Mesendoderm (in vitro differentiated cells): ENCODE results near the gene ATG9A.

Experiments
- DNase-seq: peaks from one replicate; pipeline ENCODE4 v3.0.0; 2013
- H2AK5ac ChIP-seq: 2 replicates; pipeline ENCODE4 v1.6.1; 2013; ENCODE audit warnings: low read length, inconsistent platforms
- H2BK120ac ChIP-seq: 2 replicates; pipeline ENCODE4 v1.6.1; 2013; ENCODE audit warnings: low read depth, mild to moderate bottlenecking, low read length, moderate library complexity, mixed read lengths
- H2BK15ac ChIP-seq: replicated peaks from 2 replicates; pipeline ENCODE4 v1.6.1; 2013; ENCODE audit warnings: low read depth, mild to moderate bottlenecking, moderate library complexity
- H2BK5ac ChIP-seq: 2 replicates; pipeline ENCODE4 v1.6.1; 2013; ENCODE audit warnings: low read length, inconsistent platforms
- H3K18ac ChIP-seq: 2 replicates; pipeline ENCODE4 v1.6.1; 2013; ENCODE audit warnings: mild to moderate bottlenecking, low read length, mixed read lengths
- H3K23ac ChIP-seq: one replicate; pipeline ENCODE4 v1.6.1; 2013; ENCODE audit warnings: low read length
- H3K27ac ChIP-seq: 2 replicates; pipeline ENCODE4 v1.5.1; 2013; ENCODE audit warnings: low read depth, mild to moderate bottlenecking, inconsistent platforms, low read length, moderate library complexity
- H3K27me3 ChIP-seq: 2 replicates; pipeline ENCODE4 v1.6.1; 2013; ENCODE audit warnings: low read length, control low read depth, mild to moderate bottlenecking, inconsistent platforms; ENCODE audit not compliant: insufficient read depth, poor library complexity
- H3K36me3 ChIP-seq: 2 replicates; pipeline ENCODE4 v1.6.1; 2013; ENCODE audit warnings: low read length, inconsistent platforms; ENCODE audit not compliant: control insufficient read depth, insufficient read depth
- H3K4ac ChIP-seq: one replicate; pipeline ENCODE4 v1.6.1; 2013; ENCODE audit warnings: low read depth, mild to moderate bottlenecking, low read length, moderate library complexity
- H3K4me1 ChIP-seq: 2 replicates; pipeline ENCODE4 v1.6.1; 2013; ENCODE audit warnings: low read depth, low read length, inconsistent platforms; ENCODE audit not compliant: control insufficient read depth
- H3K4me2 ChIP-seq: 2 replicates; pipeline ENCODE4 v1.6.1; 2013; ENCODE audit warnings: low read length
- H3K4me3 ChIP-seq: 2 replicates; pipeline ENCODE4 v1.5.1; 2013; ENCODE audit warnings: mild to moderate bottlenecking, low read length
- H3K56ac ChIP-seq: one replicate; pipeline ENCODE4 v1.6.1; 2013; ENCODE audit warnings: low read length
- H3K79me1 ChIP-seq: 2 replicates; pipeline ENCODE4 v1.6.1; 2013; ENCODE audit warnings: low read length, inconsistent platforms
- H3K79me2 ChIP-seq: 2 replicates; pipeline ENCODE4 v1.6.1; 2013; ENCODE audit warnings: mild to moderate bottlenecking, low read length; ENCODE audit not compliant: control insufficient read depth, insufficient read depth
- H3K9ac ChIP-seq: 2 replicates; pipeline ENCODE4 v1.6.1; 2013; ENCODE audit warnings: low read length, inconsistent platforms
- H4K5ac ChIP-seq: one replicate; pipeline ENCODE4 v1.6.1; 2013; ENCODE audit warnings: low read length
- H4K8ac ChIP-seq: one replicate; pipeline ENCODE4 v1.6.1; 2013; ENCODE audit warnings: low read depth, mild to moderate bottlenecking, control low read depth, low read length, moderate library complexity
- WGBS: extraction: QIAGEN DNeasy Blood & Tissue Kit; methylation state at CpG from one replicate; pipeline ENCODE4 v1.1.7; 2013; ENCODE audit warnings: low lambda C conversion rate, missing lambda C conversion rate; ENCODE audit not compliant: insufficient coverage; ENCODE audit errors: extremely low coverage; 5-methylcytosine and 5-hydroxymethylcytosine counted together

ATG9A gene

DNA sequence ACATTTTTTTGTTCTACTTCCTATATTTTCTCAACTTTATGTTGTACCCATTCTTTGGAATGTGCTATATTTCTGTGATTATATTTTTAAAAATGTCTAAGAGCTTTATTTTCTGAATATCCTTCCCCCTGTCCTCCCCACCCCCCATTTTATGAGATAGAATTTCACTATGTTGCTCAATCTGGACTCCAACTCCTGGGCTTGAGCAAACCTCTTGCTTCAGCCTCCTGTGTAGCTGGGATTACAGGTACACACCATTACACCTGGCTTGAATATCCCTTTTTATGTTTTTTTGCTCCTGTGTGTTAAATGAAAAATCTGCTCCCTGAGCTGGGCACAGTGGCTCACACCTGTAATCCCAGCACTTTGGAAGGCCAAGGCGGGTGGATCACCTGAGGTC lies 32.0 kb downstream of the ATG9A start:
- Histone ChIP-seq H2BK5ac (no peak overlapping the region), H3K79me2 (no peaks in the 10 kb centered on the region), H3K27me3 (no peaks in the 10 kb centered on the region), H3K27ac (no peak overlapping the region), H3K4me2 (no peak overlapping the region), H3K79me1 (no peaks in the 10 kb centered on the region), H3K18ac (no peak overlapping the region), H3K4me3 (no peak overlapping the region), H3K4ac (no peak overlapping the region), H3K4me1 (no peaks in the 10 kb centered on the region), H4K5ac (no peak overlapping the region), H3K9ac (no peak overlapping the region), H2AK5ac (no peak overlapping the region), H2BK15ac (no peak overlapping the region), H3K36me3 (no peaks in the 10 kb centered on the region), H4K8ac (no peak overlapping the region), H3K56ac (no peak overlapping the region), H3K23ac (no peak overlapping the region), H2BK120ac (no peak overlapping the region)
- no peak for DNase-seq
- no CpG with 5 or more reads among the region's 1 CpG for WGBS

DNA sequence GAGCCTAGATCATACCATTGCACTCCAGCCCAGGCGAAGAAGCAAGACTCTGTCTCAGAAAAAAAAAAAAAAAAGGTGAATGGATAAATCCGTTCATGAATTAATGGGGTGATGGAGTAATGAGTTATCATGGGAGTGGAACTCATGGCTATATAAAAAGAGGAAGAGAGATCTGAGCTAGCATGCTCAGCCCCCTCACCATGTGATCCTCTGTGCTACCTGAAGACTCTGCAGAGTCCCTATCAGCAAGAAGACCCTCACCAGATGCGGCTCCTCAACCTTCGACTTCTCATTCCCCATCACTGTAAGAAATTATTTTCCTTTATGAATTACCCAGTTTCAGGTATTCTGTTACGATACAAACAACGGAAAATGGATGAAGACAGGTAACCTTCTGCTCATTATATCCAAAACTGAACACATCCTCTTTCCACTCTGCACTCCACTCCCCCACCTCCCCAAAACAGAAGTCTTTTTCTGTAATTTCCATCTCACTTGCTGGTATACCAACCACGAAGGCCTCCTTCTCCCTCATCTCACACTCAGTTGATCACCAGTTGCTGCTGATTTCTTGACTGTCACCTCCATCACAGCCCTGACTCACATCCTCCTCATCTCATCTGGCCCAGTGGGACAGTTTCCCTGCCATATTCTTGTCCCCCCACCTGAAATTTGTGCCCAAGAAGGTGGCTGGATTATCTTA lies 42.5 kb downstream of the ATG9A start:
- no peaks in the 10 kb centered on the region for H3K79me1 ChIP-seq

DNA sequence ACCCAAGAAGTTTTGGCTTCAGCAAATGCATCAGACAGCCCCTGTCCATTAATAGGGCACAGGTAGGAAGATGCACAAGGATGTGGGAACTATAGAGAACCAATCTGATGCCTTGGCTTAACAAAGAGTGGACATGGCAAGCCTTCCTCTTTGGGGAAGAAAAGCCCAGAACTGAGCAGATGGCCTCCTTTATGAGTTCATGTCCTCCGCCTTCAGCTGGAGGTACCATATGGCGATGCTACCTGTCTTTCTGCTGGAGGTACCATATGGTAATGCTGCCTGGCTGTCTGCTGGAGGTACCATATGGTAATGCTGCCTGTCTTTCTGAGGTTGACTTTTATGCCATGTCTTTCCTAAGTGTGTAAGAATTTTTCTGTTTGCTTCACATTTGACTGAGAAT lies 45.3 kb downstream of the ATG9A start:
- H2BK120ac ChIP-seq: no peak overlapping the region
- no CpG with 5 or more reads among the region's 2 CpGs for WGBS
- no peak overlapping the region for H2BK5ac ChIP-seq
- no peak overlapping the region for H3K27ac ChIP-seq
- no peak overlapping the region for H4K8ac ChIP-seq
- H2AK5ac ChIP-seq: no peak overlapping the region
- H3K4me3 ChIP-seq: no peak overlapping the region
- no peak overlapping the region for H3K23ac ChIP-seq
- no peak for DNase-seq
- no peaks in the 10 kb centered on the region for H3K4me1 ChIP-seq
- no peak overlapping the region for H2BK15ac ChIP-seq
- no peak overlapping the region for H3K4me2 ChIP-seq
- H3K18ac ChIP-seq: no peak overlapping the region
- no peak overlapping the region for H3K4ac ChIP-seq
- peaks cover 8% of the 10 kb centered on the region for H3K79me1 ChIP-seq
- no peaks in the 10 kb centered on the region for H3K79me2 ChIP-seq
- no peaks in the 10 kb centered on the region for H3K27me3 ChIP-seq
- H3K36me3 ChIP-seq: peaks cover 5% of the 10 kb centered on the region
- H3K56ac ChIP-seq: no peak overlapping the region
- H3K9ac ChIP-seq: no peak overlapping the region
- no peak overlapping the region for H4K5ac ChIP-seq

More for the DNA sequence above, 42.5 kb downstream of the ATG9A start:
- Histone ChIP-seq H3K4me3 (no peak overlapping the region), H3K36me3 (peaks cover 4% of the 10 kb centered on the region), H3K4ac (no peak overlapping the region), H3K9ac (no peak overlapping the region), H3K4me1 (no peaks in the 10 kb centered on the region), H3K18ac (no peak overlapping the region), H2BK120ac (no peak overlapping the region), H2BK5ac (no peak overlapping the region), H4K8ac (no peak overlapping the region), H4K5ac (no peak overlapping the region), H3K4me2 (no peak overlapping the region), H3K23ac (no peak overlapping the region), H3K79me2 (no peaks in the 10 kb centered on the region), H3K27ac (no peak overlapping the region), H2AK5ac (no peak overlapping the region), H3K56ac (no peak overlapping the region), H2BK15ac (no peak overlapping the region), H3K27me3 (no peaks in the 10 kb centered on the region)
- no CpG with 5 or more reads among the region's 7 CpGs for WGBS
- DNase-seq: no peak

DNA sequence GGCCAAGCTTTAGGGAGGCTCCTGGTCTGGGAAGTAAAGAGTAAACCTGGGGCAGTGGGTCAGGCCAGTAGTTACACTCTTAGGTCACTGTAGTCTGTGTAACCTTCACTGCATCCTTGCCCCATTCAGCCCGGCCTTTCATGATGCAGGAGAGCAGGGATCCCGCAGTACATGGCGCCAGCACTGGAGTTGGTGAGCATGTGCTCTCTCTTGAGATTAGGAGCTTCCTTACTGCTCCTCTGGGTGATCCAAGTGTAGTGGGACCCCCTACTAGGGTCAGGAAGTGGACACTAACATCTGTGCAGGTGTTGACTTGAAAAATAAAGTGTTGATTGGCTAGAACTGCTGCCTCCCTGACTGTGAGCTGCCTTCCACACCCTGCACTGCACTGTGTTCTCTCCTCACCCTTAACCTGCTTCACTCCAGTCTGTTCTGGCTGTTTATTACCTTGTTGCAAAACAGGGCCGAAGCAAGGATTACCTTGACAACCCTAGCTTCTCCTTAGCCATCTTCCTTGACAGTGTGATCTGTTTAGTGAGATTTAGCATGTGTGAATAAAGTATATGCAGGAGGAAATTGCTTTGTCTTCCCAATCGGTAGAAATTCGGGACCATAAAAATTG lies 46.2 kb downstream of the ATG9A start:
- no peak overlapping the region for H2BK120ac ChIP-seq
- H4K8ac ChIP-seq: no peak overlapping the region
- no peak overlapping the region for H3K56ac ChIP-seq
- H3K27me3 ChIP-seq: no peaks in the 10 kb centered on the region
- H3K9ac ChIP-seq: no peak overlapping the region
- peaks cover 3% of the 10 kb centered on the region for H3K4me1 ChIP-seq
- no peak overlapping the region for H3K18ac ChIP-seq
- H3K36me3 ChIP-seq: peaks cover 5% of the 10 kb centered on the region
- H3K27ac ChIP-seq: no peak overlapping the region
- no peak overlapping the region for H3K4me2 ChIP-seq
- H2BK5ac ChIP-seq: no peak overlapping the region
- H2BK15ac ChIP-seq: no peak overlapping the region
- no peak overlapping the region for H3K4me3 ChIP-seq
- H3K4ac ChIP-seq: no peak overlapping the region
- H2AK5ac ChIP-seq: no peak overlapping the region
- H3K79me1 ChIP-seq: peaks cover 12% of the 10 kb centered on the region
- DNase-seq: no peak
- H3K79me2 ChIP-seq: peaks cover 2% of the 10 kb centered on the region
- WGBS: no CpG with 5 or more reads among the region's 6 CpGs
- no peak overlapping the region for H3K23ac ChIP-seq
- H4K5ac ChIP-seq: no peak overlapping the region

DNA sequence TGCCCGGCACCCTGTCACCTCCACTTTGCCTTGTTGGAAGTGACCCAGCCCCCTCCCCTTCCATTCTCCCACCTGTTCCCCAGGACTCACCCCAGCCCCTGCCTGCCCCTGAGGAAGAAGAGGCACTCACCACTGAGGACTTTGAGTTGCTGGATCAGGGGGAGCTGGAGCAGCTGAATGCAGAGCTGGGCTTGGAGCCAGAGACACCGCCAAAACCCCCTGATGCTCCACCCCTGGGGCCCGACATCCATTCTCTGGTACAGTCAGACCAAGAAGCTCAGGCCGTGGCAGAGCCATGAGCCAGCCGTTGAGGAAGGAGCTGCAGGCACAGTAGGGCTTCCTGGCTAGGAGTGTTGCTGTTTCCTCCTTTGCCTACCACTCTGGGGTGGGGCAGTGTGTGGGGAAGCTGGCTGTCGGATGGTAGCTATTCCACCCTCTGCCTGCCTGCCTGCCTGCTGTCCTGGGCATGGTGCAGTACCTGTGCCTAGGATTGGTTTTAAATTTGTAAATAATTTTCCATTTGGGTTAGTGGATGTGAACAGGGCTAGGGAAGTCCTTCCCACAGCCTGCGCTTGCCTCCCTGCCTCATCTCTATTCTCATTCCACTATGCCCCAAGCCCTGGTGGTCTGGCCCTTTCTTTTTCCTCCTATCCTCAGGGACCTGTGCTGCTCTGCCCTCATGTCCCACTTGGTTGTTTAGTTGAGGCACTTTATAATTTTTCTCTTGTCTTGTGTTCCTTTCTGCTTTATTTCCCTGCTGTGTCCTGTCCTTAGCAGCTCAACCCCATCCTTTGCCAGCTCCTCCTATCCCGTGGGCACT lies 46.9 kb downstream of the ATG9A start:
- Histone ChIP-seq H3K36me3 (peaks cover 5% of the 10 kb centered on the region), H3K27ac (no peak overlapping the region)
- no peak for DNase-seq

More for the DNA sequence above, 46.9 kb downstream of the ATG9A start:
- H3K18ac ChIP-seq: no peak overlapping the region
- peaks cover 12% of the 10 kb centered on the region for H3K79me1 ChIP-seq
- no peak overlapping the region for H3K56ac ChIP-seq
- no peak overlapping the region for H3K4me3 ChIP-seq
- H2BK15ac ChIP-seq: no peak overlapping the region
- H3K27me3 ChIP-seq: no peaks in the 10 kb centered on the region
- no peak overlapping the region for H2BK120ac ChIP-seq
- H3K4me1 ChIP-seq: peaks cover 3% of the 10 kb centered on the region
- no peak overlapping the region for H3K4ac ChIP-seq
- H3K9ac ChIP-seq: no peak overlapping the region
- no peak overlapping the region for H3K23ac ChIP-seq
- no peak overlapping the region for H3K4me2 ChIP-seq
- no peak overlapping the region for H4K5ac ChIP-seq
- WGBS: no CpG with 5 or more reads among the region's 8 CpGs
- H2BK5ac ChIP-seq: no peak overlapping the region
- peaks cover 2% of the 10 kb centered on the region for H3K79me2 ChIP-seq
- H4K8ac ChIP-seq: no peak overlapping the region
- no peak overlapping the region for H2AK5ac ChIP-seq
